Loucy (cell line): ENCODE data around the gene PRKCE.

Experiments used
- EZH2phosphoT487 ChIP-seq: fragments of 200-600 bp; IDR thresholded peaks from 2 replicates; pipeline ENCODE4 v1.6.1; 2018; ENCODE audit warnings: antibody characterized with exemption, mild to moderate bottlenecking, moderate library complexity, borderline replicate concordance
- TF ChIP-seq, protein P1 (sequence below): fragments of 200-600 bp; sonication (generic); conservative IDR thresholded peaks from 2 replicates; pipeline ENCODE4 v1.5.1; 2014; ENCODE audit warnings: mild to moderate bottlenecking, antibody characterized with exemption, low read length

- TF ChIP-seq, protein P1, sequence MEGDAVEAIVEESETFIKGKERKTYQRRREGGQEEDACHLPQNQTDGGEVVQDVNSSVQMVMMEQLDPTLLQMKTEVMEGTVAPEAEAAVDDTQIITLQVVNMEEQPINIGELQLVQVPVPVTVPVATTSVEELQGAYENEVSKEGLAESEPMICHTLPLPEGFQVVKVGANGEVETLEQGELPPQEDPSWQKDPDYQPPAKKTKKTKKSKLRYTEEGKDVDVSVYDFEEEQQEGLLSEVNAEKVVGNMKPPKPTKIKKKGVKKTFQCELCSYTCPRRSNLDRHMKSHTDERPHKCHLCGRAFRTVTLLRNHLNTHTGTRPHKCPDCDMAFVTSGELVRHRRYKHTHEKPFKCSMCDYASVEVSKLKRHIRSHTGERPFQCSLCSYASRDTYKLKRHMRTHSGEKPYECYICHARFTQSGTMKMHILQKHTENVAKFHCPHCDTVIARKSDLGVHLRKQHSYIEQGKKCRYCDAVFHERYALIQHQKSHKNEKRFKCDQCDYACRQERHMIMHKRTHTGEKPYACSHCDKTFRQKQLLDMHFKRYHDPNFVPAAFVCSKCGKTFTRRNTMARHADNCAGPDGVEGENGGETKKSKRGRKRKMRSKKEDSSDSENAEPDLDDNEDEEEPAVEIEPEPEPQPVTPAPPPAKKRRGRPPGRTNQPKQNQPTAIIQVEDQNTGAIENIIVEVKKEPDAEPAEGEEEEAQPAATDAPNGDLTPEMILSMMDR: no peak
- no peak for TF ChIP-seq EZH2phosphoT487
Observed at GRCh38 chr2:45794134-45794617, 142.7 kb downstream of the PRKCE start.
